ENCODE data around the gene SLC5A10.
A peak's percentile ranks its signal among the peaks of the same experiment; 100 is the strongest.
"Not testable (repeated sequence)": the region's sequence is repeated elsewhere in the genome, so short reads cannot be mapped to it uniquely, and the experiment has no call there.

SLC5A10 gene

DNA sequence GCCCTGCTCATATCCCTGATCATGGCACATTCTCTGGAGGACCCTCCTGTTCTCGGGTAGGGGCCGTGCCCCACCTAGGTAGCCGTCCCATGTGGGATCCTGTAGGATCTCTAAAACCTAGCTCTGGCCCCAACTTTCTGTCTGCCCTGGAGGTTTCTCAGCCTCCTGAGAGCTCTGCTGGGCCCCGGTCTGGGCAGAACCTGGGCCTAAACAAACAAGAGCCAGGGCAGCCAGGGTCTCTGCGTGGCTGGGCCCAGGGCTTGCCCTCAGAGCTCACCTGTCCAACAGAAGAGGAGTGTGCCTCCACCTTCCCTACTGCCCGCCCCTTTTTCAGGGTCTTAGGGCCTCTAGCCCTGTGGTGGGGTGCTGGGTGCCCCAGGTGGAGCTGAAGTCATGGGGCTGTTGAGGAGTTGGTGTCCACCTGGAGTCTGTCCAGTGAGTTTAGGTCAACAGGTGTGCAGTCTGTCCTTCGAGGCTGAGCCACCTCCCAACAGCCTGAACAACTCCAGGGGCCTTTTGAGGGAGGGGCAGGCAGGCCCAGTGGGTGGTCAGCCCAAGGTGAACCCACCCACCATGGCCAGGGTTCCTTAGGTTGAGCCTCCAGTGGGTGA, 69.2 kb downstream of the SLC5A10 start:
- not testable (repeated sequence) for DNase-seq

DNA sequence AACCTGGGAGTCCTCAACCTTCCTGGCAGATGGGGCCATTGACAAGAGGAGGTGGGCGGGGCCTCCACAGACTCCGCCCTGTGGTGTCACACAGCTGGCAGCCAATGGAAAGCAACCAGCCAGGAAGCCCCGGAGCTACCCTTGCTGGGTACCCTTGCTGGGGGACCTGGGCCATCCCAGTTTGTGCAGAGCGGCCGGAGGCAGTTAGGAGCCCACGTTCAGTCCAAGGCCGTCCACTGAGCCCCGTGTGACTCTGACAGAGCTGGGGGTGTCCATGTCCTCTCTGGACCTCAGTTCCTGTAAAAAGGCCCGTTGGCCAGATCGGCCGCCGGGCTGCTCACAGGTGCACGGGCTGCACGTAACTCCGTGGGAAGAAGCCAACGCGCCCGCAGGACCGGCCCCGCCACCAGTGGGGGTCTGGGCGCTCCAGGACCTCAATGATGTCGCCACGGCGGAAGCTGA, 69.7 kb downstream of the SLC5A10 start:
- DNase-seq, result peak; percentile 57 to 70

DNA sequence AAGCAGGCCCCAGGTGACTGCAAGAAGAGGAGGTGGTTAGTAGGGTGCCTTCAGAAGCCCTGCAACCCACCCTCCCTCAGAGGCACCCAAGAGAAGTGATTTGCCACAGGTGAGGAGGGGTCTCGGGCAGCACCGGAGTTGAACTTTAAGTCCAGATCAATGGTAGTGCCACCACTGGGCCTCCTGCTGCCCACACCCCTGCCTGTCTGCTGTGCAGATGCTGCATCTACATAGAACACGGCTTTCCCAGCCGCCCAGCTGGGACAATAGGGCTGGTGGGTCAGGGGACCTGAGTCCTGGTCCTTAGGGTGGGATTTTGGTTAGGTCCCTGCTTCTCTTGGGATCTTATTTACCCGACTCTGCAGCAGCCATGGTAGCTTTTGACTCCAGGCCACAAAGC, 70.2 kb downstream of the SLC5A10 start:
- DNase-seq, result no peak

GRCh38 chr17:19022747-19023146, 70.8 kb downstream of the SLC5A10 start:
- DNase-seq, result no peak

GRCh38 chr17:19023209-19023999, 71.4 kb downstream of the SLC5A10 start:
- DNase-seq, result no peak

- DNase-seq, result peak; percentile 30 to 41
Observed at GRCh38 chr17:19024101-19025078, 72.4 kb downstream of the SLC5A10 start.

- DNase-seq, result not testable (repeated sequence)
Observed at GRCh38 chr17:19028671-19029070, 76.7 kb downstream of the SLC5A10 start.

DNA sequence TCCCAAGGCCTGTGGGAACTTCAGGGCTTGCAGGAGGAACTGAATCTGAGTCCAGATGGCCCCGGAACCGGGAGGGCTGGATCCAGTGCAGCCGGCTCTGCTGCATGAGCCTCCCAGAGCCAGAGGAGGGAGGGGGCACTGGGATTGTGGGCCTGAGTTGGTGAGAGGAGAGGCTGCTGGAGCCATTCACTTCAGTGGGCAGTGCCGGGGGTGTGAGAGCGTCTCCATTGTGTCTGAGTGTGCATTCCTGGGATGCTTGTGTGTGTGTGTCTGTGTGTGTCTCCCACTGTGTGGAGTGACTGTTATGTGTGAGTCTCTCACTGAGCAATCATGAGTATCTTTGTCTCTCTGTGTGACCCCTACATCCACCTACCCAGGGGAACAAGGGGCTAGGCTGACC, 77.8 kb downstream of the SLC5A10 start:
- DNase-seq, result not testable (repeated sequence)

GRCh38 chr17:19030771-19031449, 78.9 kb downstream of the SLC5A10 start:
- not testable (repeated sequence) for DNase-seq

- peak; percentile 72 to 82 for DNase-seq
Observed at GRCh38 chr17:19031729-19032128, 79.8 kb downstream of the SLC5A10 start.

DNA sequence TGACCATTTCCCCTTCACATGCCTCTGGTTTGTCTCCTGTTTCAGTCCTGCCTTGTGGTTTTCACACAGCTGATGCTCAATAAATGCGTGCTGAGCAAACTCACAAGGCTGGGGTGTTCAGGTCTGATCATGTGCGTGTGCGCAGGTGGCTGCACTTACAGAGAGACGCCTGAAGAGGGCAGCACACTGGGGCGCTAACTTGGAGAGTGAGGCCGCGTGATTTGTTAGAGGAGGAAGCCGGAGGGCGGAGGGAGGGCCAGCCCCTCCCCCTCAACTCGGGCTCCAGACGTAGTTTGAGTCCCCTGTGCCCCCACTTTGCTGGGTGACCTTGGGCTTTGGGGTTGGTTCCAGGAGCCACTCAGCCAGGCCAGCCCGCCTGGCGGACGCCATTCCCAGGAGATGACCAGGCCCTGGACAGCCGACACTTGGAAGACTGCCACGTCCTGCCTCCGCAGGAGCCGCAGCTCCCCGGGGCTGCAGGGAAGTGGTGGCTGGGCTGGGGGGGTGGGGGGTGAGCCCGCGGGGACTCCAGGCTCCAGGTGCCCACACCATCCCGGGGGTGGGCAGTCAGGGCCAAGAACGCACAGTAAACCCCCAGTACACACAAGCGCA, 80.5 kb downstream of the SLC5A10 start:
- DNase-seq, result not testable (repeated sequence)

DNA sequence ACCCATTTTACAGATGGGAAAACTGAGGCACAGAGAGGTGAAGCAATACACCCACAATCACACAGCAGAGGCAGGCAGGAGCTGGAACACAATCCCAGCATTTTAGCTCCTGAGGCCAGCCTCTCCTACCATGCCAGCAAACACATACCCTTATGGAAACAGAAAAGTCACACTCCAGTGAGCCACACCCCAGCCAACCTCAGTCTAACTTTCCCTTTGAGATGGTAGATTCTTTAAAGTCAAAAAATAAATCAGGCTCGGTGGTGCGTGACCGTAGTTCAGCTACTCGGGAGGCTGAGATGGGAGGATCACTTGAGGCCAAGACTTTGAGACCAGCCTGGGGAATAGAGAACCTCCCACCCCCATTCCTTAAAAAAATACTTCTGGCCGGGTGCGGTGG, 84.2 kb downstream of the SLC5A10 start:
- DNase-seq, result not testable (repeated sequence)

DNA sequence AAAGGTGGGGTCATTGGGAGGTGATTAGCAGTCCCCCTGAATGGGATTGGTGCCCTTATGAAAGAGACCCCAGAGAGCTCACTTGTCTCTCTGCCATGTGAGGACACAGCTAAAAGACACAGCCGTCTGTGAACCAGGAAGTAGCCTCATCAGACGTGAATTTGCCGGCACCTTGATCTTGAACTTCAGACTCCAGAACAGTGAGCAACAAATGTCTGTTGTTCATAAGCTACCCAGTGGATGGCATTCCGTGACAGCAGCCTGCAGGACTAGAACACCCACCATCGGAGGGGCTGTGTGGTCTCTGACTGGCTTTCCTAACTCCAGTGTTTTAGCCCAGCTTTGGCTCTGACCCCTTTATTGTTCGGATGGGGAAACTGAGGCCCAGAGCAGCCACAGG, 85.6 kb downstream of the SLC5A10 start:
- not testable (repeated sequence) for DNase-seq

- not testable (repeated sequence) for DNase-seq
Observed at GRCh38 chr17:19038007-19038406, 86.0 kb downstream of the SLC5A10 start.

- DNase-seq, result not testable (repeated sequence)
Observed at GRCh38 chr17:19038730-19039129, 86.8 kb downstream of the SLC5A10 start.

DNA sequence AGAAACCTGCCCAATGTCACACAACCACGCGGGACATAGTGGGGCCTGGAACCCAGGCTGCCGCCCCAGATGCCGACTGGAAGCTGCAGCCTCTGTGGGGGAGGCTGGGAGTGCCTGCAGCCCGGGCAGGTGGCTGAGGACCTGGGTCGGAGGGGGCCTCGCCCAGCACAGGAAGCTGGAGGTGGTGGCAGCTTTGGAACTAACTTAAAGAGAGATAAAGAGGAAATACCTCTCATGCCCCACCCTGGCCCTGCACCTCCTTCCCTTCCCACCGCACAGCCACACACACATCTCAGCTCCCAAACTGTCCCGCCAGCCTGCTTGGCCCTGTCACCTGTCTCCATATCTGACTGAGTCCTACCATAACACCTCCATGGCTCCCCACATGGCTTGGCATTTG, 88.4 kb downstream of the SLC5A10 start:
- DNase-seq, result not testable (repeated sequence)

DNA sequence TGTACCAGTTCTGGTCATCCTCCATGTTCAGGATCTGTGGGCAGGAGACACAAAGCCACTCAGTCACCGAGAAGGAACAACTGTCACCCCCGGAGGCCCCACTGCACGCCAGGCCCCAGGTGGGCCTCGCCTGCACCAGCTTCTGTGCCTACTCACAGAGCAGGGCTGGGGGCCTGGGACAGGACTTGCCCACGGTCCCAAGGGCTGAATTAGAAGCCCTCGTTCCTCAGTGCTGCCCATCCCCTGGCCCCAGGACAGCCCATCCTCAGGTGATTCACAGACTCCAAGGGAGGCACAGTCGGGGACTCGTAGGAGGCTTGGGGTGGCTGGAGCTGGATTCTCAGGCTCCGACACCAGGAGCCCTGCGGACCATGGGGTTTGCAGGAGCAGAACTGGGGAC, 89.9 kb downstream of the SLC5A10 start:
- peak; percentile 12 to 13 for DNase-seq

DNA sequence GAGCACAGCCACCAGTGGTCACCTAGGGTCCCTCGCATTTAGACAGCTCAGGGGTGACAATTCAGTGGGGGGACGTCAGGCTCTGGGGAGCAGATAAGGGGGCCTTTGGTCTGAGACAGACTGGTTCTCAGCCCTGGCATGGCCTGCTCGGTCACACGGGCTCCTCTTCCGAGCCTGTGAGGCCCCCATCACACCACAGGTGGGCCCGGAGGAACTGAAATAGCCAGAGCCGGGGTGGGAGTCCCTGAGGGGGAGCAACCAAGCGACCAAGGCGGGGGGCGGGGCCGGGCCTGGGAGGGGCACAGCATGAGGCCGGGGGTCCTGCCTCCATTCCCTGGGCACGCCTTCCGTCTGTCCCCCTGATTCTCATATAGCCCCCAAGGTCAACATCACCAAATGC, 90.4 kb downstream of the SLC5A10 start:
- not testable (repeated sequence) for DNase-seq

- DNase-seq, result not testable (repeated sequence)
Observed at GRCh38 chr17:19043032-19043431, 91.1 kb downstream of the SLC5A10 start.

DNA sequence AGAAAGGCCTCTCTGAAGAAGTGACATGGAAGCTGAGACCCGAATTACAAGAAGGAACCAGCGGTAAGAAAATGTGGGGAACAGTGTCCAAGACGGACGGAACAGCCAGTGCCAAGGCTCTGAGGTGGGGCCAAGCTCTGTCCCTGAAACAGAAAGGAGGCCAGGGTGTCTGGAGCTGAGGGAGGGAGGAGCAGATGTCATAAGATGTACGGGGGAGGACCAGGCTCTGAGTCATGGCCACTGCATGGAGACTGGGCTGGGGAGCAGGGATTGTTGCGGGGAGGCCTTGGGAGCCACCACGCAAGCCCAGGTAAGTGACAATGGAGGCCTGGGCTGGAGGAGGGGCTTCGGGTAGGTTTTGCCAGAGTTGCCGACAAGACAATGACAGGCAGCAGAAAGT, 92.7 kb downstream of the SLC5A10 start:
- not testable (repeated sequence) for DNase-seq

GRCh38 chr17:19046782-19047375, 94.9 kb downstream of the SLC5A10 start, which contains the start of gene GRAP:
Gene GRAP, minus strand, starts transcription at chr17:19046957. Its CDS starts 31 bp downstream, at chr17:19046926.
- DNase-seq, result not testable (repeated sequence)
